DOHH2 (cell line): ENCODE results near the gene KLC4.

Experiments
- H3F3A ChIP-seq: fragments of 200-600 bp; sonication (generic), shearing (Covaris generic); 2 replicates; pipeline ENCODE4 v1.6.0; 2016; ENCODE audit warnings: antibody characterized with exemption, mild to moderate bottlenecking; ENCODE audit not compliant: control insufficient read depth, insufficient read depth
- H3K27ac ChIP-seq: fragments of 200-600 bp; sonication (generic); 2 replicates; pipeline ENCODE4 v1.5.1; 2014; ENCODE audit warnings: low read depth, mild to moderate bottlenecking, low read length, moderate library complexity
- H3K27me3 ChIP-seq: fragments of 200-600 bp; sonication (generic); 2 replicates; pipeline ENCODE4 v1.6.1; 2014; ENCODE audit warnings: mild to moderate bottlenecking, low read length, mixed read lengths; ENCODE audit not compliant: control insufficient read depth
- H3K36me3 ChIP-seq: fragments of 200-600 bp; sonication (generic); 2 replicates; pipeline ENCODE4 v1.6.1; 2014; ENCODE audit warnings: mild to moderate bottlenecking, low read length, moderate library complexity, mixed read lengths; ENCODE audit not compliant: control insufficient read depth
- H3K4me1 ChIP-seq: fragments of 200-600 bp; sonication (generic); 2 replicates; pipeline ENCODE4 v1.6.1; 2014; ENCODE audit warnings: mild to moderate bottlenecking, low read length, mixed read lengths; ENCODE audit not compliant: control insufficient read depth
- H3K4me2 ChIP-seq: fragments of 200-600 bp; sonication (generic); 2 replicates; pipeline ENCODE4 v1.6.0; 2014; ENCODE audit warnings: mild to moderate bottlenecking, low read length, moderate library complexity
- H3K4me3 ChIP-seq: fragments of 200-600 bp; sonication (generic); 2 replicates; pipeline ENCODE4 v1.5.1; 2014; ENCODE audit warnings: mild to moderate bottlenecking, low read length, mixed read lengths
- H3K79me2 ChIP-seq: fragments of 200-600 bp; sonication (generic); 2 replicates; pipeline ENCODE4 v1.6.1; 2014; ENCODE audit warnings: mild to moderate bottlenecking, low read length, mixed read lengths; ENCODE audit not compliant: control insufficient read depth
- H3K9me2 ChIP-seq: fragments of 200-600 bp; sonication (generic); replicated peaks from 2 replicates; pipeline ENCODE4 v1.6.1; 2014; ENCODE audit warnings: mild to moderate bottlenecking, low read length, mixed read lengths; ENCODE audit not compliant: control insufficient read depth
- H3K9me3 ChIP-seq: fragments of 200-600 bp; sonication (generic); 2 replicates; pipeline ENCODE4 v1.6.1; 2014; ENCODE audit warnings: antibody characterized with exemption, low read length, mixed read lengths; ENCODE audit not compliant: control insufficient read depth, insufficient read depth
- H4K20me1 ChIP-seq: fragments of 200-600 bp; sonication (generic); 2 replicates; pipeline ENCODE4 v1.6.0; 2014; ENCODE audit warnings: low read depth, mild to moderate bottlenecking, antibody characterized with exemption, low read length, moderate library complexity; ENCODE audit not compliant: control insufficient read depth, insufficient read depth
- CTCF ChIP-seq: fragments of 200-600 bp; sonication (generic); IDR thresholded peaks from one replicate; pipeline ENCODE4 v1.5.1; 2014; ENCODE audit warnings: antibody characterized with exemption, mild to moderate bottlenecking, low read depth, low read length; ENCODE audit not compliant: poor library complexity, severe bottlenecking
- EZH2phosphoT487 ChIP-seq: fragments of 200-600 bp; sonication (generic); IDR thresholded peaks from 2 replicates; pipeline ENCODE4 v1.6.1; 2017; ENCODE audit warnings: borderline replicate concordance, mild to moderate bottlenecking, antibody characterized with exemption, low read length, moderate library complexity, mixed read lengths

The KLC4 gene

GRCh38 chr6:43016176-43016942 is 43.1 kb upstream of the KLC4 start:
- no peaks in the 10 kb centered on the region for H3K9me3 ChIP-seq
- peaks cover 12% of the 10 kb centered on the region for H3F3A ChIP-seq
- TF ChIP-seq CTCF, result no peak
- no peak for TF ChIP-seq EZH2phosphoT487
- peaks cover 50% of the 10 kb centered on the region for H3K79me2 ChIP-seq
- peaks cover 53% of the 10 kb centered on the region for H3K36me3 ChIP-seq
- no peaks in the 10 kb centered on the region for H3K27me3 ChIP-seq
- H3K4me3 ChIP-seq, result no peak overlapping the region
- no peak overlapping the region for H3K4me2 ChIP-seq
- H3K4me1 ChIP-seq, result peaks cover 41% of the 10 kb centered on the region
- H3K27ac ChIP-seq, result no peak overlapping the region
- H3K9me2 ChIP-seq, result no peaks in the 10 kb centered on the region
- H4K20me1 ChIP-seq, result no peaks in the 10 kb centered on the region

- H3K4me2 ChIP-seq, result no peak overlapping the region
- no peak overlapping the region for H3K4me3 ChIP-seq
- H3F3A ChIP-seq, result peaks cover 12% of the 10 kb centered on the region
- no peaks in the 10 kb centered on the region for H3K9me2 ChIP-seq
- peaks cover 49% of the 10 kb centered on the region for H3K79me2 ChIP-seq
- TF ChIP-seq CTCF (no peak), EZH2phosphoT487 (no peak)
- no peak overlapping the region for H3K27ac ChIP-seq
- no peaks in the 10 kb centered on the region for H4K20me1 ChIP-seq
- H3K4me1 ChIP-seq, result peaks cover 38% of the 10 kb centered on the region
- no peaks in the 10 kb centered on the region for H3K9me3 ChIP-seq
- peaks cover 48% of the 10 kb centered on the region for H3K36me3 ChIP-seq
- no peaks in the 10 kb centered on the region for H3K27me3 ChIP-seq
Measured at GRCh38 chr6:43016943-43017334, 42.5 kb upstream of the KLC4 start.

- no peak for TF ChIP-seq CTCF
- TF ChIP-seq EZH2phosphoT487, result no peak
- no peaks in the 10 kb centered on the region for H3K9me3 ChIP-seq
- H3K9me2 ChIP-seq, result no peaks in the 10 kb centered on the region
- peaks cover 55% of the 10 kb centered on the region for H3K79me2 ChIP-seq
- H3K4me3 ChIP-seq, result no peak overlapping the region
- no peak overlapping the region for H3K27ac ChIP-seq
- no peaks in the 10 kb centered on the region for H4K20me1 ChIP-seq
- no peak overlapping the region for H3K4me2 ChIP-seq
- H3K4me1 ChIP-seq, result peaks cover 31% of the 10 kb centered on the region
- peaks cover 46% of the 10 kb centered on the region for H3K36me3 ChIP-seq
- H3F3A ChIP-seq, result peaks cover 12% of the 10 kb centered on the region
- H3K27me3 ChIP-seq, result no peaks in the 10 kb centered on the region
Measured at GRCh38 chr6:43019152-43019551, 40.3 kb upstream of the KLC4 start.
